ENCODE data around the gene SNRPD1.
"Not testable (repeated sequence)": the region's sequence is repeated elsewhere in the genome, so short reads cannot be mapped to it uniquely, and the experiment has no call there.

DNA sequence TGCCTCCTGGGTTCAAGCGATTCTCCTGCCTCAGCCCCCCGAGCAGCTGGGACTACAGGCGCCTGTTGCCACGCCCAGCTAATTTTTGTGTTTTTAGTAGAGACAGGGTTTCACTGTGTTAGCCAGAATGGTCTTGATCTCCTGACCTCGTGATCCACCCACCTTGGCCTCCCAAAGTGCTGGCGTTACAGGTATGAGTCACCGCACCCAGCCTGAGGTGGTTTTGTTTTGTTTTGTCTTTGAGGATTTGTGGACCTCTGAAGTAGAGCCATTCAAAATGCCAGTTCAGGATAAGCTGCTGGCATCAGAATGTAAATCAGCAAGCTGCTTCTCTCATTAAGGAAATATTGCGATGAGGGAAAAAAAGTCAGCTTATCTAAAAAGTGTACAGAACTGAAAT is 63.2 kb downstream of the SNRPD1 start:
- TF ChIP-seq, protein P1, sequence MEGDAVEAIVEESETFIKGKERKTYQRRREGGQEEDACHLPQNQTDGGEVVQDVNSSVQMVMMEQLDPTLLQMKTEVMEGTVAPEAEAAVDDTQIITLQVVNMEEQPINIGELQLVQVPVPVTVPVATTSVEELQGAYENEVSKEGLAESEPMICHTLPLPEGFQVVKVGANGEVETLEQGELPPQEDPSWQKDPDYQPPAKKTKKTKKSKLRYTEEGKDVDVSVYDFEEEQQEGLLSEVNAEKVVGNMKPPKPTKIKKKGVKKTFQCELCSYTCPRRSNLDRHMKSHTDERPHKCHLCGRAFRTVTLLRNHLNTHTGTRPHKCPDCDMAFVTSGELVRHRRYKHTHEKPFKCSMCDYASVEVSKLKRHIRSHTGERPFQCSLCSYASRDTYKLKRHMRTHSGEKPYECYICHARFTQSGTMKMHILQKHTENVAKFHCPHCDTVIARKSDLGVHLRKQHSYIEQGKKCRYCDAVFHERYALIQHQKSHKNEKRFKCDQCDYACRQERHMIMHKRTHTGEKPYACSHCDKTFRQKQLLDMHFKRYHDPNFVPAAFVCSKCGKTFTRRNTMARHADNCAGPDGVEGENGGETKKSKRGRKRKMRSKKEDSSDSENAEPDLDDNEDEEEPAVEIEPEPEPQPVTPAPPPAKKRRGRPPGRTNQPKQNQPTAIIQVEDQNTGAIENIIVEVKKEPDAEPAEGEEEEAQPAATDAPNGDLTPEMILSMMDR (IDR thresholded peaks at IDR 0.05), result not testable (repeated sequence)
- not testable (repeated sequence) for TF ChIP-seq POLR2A (IDR thresholded peaks at IDR 0.05)
